GM21526 (cell line): Measurements from ENCODE around the gene UGT1A7.
"Not testable (repeated sequence)": the region's sequence is repeated elsewhere in the genome, so short reads cannot be mapped to it uniquely, and the experiment has no call there.

ENCODE experiments used
- ATAC-seq: cut with Tn5 transposase; IDR thresholded peaks from one replicate; pipeline ENCODE4 v1.9.1; 2021; ENCODE audit warnings: moderate library complexity; ENCODE audit not compliant: unreplicated experiment, low FRiP score

UGT1A7 gene

GRCh38 chr2:233681521-233682099 is at the start of gene UGT1A7:
UGT1A7 (plus strand) TSS chr2:233681901; CDS start chr2:233681938, 37 bp downstream.
- no peak for ATAC-seq

- not testable (repeated sequence) for ATAC-seq
Measured at GRCh38 chr2:233636306-233636705, 45.4 kb upstream of the UGT1A7 start, which contains the start of gene UGT1A10. UGT1A10 (plus strand) TSS chr2:233636448; CDS start chr2:233636523, 75 bp downstream.

GRCh38 chr2:233638836-233639235 is 42.9 kb upstream of the UGT1A7 start:
- ATAC-seq, result no peak

GRCh38 chr2:233639860-233640259 is 41.8 kb upstream of the UGT1A7 start:
- no peak for ATAC-seq

- no peak for ATAC-seq
Measured at GRCh38 chr2:233643128-233643527, 38.6 kb upstream of the UGT1A7 start.

- ATAC-seq, result not testable (repeated sequence)
Measured at GRCh38 chr2:233646033-233646432, 35.7 kb upstream of the UGT1A7 start.

GRCh38 chr2:233650981-233651380 is 30.7 kb upstream of the UGT1A7 start:
- no peak for ATAC-seq

GRCh38 chr2:233651430-233651829 is 30.3 kb upstream of the UGT1A7 start:
- ATAC-seq, result no peak

- ATAC-seq, result no peak
Measured at GRCh38 chr2:233654501-233654900, 27.2 kb upstream of the UGT1A7 start.

- no peak for ATAC-seq
Measured at GRCh38 chr2:233655043-233655442, 26.7 kb upstream of the UGT1A7 start.

- not testable (repeated sequence) for ATAC-seq
Measured at GRCh38 chr2:233655943-233656342, 25.8 kb upstream of the UGT1A7 start.

- ATAC-seq, result no peak
Measured at GRCh38 chr2:233656443-233656842, 25.3 kb upstream of the UGT1A7 start.

- no peak for ATAC-seq
Measured at GRCh38 chr2:233658610-233659009, 23.1 kb upstream of the UGT1A7 start.

- no peak for ATAC-seq
Measured at GRCh38 chr2:233663911-233664310, 17.8 kb upstream of the UGT1A7 start.

- ATAC-seq, result no peak
Measured at GRCh38 chr2:233668605-233669260, 13.0 kb upstream of the UGT1A7 start.

- ATAC-seq, result no peak
Measured at GRCh38 chr2:233671290-233672161, 10.2 kb upstream of the UGT1A7 start, which contains the start of gene UGT1A9. UGT1A9 (plus strand) TSS chr2:233671898; CDS start chr2:233671935, 37 bp downstream.

GRCh38 chr2:233672886-233673285 is 8.8 kb upstream of the UGT1A7 start:
- no peak for ATAC-seq

GRCh38 chr2:233673896-233674295 is 7.8 kb upstream of the UGT1A7 start:
- no peak for ATAC-seq

- no peak for ATAC-seq
Measured at GRCh38 chr2:233674314-233674713, 7.4 kb upstream of the UGT1A7 start.

GRCh38 chr2:233674995-233675394 is 6.7 kb upstream of the UGT1A7 start:
- no peak for ATAC-seq

GRCh38 chr2:233676046-233676445 is 5.7 kb upstream of the UGT1A7 start:
- ATAC-seq, result no peak
